ENCODE data around the gene SCTR.

DNA sequence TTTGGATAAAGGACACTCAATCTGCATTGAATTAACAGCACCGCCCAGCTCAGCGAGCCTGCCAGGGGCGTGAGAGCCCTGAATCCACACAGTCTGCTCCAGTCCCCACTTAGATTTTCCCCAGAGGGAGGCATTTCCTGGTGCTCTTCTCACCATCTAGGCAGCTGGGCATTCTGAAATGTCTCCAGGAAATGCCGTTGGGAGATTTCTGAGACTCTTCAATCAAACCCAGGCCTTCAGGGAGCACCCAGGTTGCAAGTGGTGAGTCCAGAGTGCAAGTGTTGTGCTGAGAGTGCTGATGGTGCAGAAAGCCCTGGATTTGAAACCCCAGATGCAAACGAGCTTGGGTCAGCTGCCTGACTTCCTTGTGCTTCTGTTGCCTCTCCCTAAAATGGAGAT lies 116.1 kb downstream of the SCTR start:
- TF ChIP-seq POLR2A (IDR thresholded peaks at IDR 0.05): no peak
- TF ChIP-seq, protein P1, sequence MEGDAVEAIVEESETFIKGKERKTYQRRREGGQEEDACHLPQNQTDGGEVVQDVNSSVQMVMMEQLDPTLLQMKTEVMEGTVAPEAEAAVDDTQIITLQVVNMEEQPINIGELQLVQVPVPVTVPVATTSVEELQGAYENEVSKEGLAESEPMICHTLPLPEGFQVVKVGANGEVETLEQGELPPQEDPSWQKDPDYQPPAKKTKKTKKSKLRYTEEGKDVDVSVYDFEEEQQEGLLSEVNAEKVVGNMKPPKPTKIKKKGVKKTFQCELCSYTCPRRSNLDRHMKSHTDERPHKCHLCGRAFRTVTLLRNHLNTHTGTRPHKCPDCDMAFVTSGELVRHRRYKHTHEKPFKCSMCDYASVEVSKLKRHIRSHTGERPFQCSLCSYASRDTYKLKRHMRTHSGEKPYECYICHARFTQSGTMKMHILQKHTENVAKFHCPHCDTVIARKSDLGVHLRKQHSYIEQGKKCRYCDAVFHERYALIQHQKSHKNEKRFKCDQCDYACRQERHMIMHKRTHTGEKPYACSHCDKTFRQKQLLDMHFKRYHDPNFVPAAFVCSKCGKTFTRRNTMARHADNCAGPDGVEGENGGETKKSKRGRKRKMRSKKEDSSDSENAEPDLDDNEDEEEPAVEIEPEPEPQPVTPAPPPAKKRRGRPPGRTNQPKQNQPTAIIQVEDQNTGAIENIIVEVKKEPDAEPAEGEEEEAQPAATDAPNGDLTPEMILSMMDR (IDR thresholded peaks at IDR 0.05): no peak

Measured in adrenal gland (tissue), 5 donors.